GM12878 (cell line): ENCODE data around the gene MOCOS. TPM values are rescaled to one million over a fixed set of nuclear protein-coding genes. Genes with fewer than 3 reads are reported as not detected.

ENCODE experiments used
- ATAC-seq: fragments of 200-7000 bp; cut with Tn5 transposase; 3 replicates; pipeline ENCODE4 v1.9.1; 2020; ENCODE audit warnings: mild to moderate bottlenecking, moderate library complexity
- BruUV-seq: library from RNA; stranded (reverse); fragments of 400-500 nt; replicated peaks from 2 replicates; lab custom pipeline; 2021; lab: Mats Ljungman, UMichigan
- CTCF ChIA-PET: fragments of 300-600 bp; sonication (Branson Sonifier 250); formaldehyde crosslinking; extraction: SDS; loops from one replicate; lab custom pipeline; 2021; ENCODE audit warnings: inconsistent platforms; lab: Yijun Ruan, JAX
- POLR2A ChIA-PET: fragments of 350-600 bp; formaldehyde crosslinking; extraction: SDS; loops from one replicate; lab custom pipeline; 2021; ENCODE audit warnings: inconsistent platforms; lab: Charles Lee
- RAD21 ChIA-PET: fragments of 300-600 bp; sonication (Branson Sonifier 250); formaldehyde crosslinking; loops from one replicate; lab custom pipeline; 2023; ENCODE audit warnings: antibody characterized with exemption; ENCODE audit not compliant: unreplicated experiment; lab: Charles Lee
- SMC1A ChIA-PET: fragments of 300-600 bp; sonication (Branson Sonifier 250); formaldehyde crosslinking; loops from one replicate; lab custom pipeline; 2023; ENCODE audit not compliant: unreplicated experiment, uncharacterized antibody; lab: Charles Lee
- DNase-seq: peaks from one replicate; pipeline ENCODE4 v3.0.0-alpha.2; 2011; ENCODE audit warnings: low read depth, low spot score
- FAIRE-seq: peaks from 3 replicates; lab custom pipeline; 2011; peaks lifted over from hg19 to GRCh38; lab: Jason Lieb, UNC
- H2AFZ ChIP-seq: 2 replicates; pipeline ENCODE4 v1.6.0; 2011; ENCODE audit warnings: low read depth, low read length, control low read depth; ENCODE audit not compliant: control insufficient read depth
- H3K27ac ChIP-seq: 2 replicates; pipeline ENCODE4 v1.5.1; 2011; ENCODE audit warnings: control low read depth; ENCODE audit not compliant: control insufficient read depth, insufficient read depth
- H3K27me3 ChIP-seq, 2 experiments: replicated peaks in 1 of 2; 2 replicates each; pipeline versions ENCODE4 v1.6.0 to v1.6.1; 2011; ENCODE audit warnings: low read length in 1 of 2; ENCODE audit not compliant: control insufficient read depth in 2 of 2, insufficient read depth in 2 of 2
- H3K36me3 ChIP-seq, 2 experiments: 2 replicates each; pipeline ENCODE4 v1.5.1; 2011; ENCODE audit warnings: low read length in 1 of 2; ENCODE audit not compliant: control insufficient read depth in 2 of 2, insufficient read depth in 2 of 2
- H3K4me1 ChIP-seq: 2 replicates; pipeline ENCODE4 v1.6.1; 2011; ENCODE audit warnings: mild to moderate bottlenecking, low read length, moderate library complexity, mixed read lengths; ENCODE audit not compliant: control insufficient read depth, insufficient read depth
- H3K4me2 ChIP-seq: 2 replicates; pipeline ENCODE4 v1.6.0; 2011; ENCODE audit warnings: control low read depth; ENCODE audit not compliant: control insufficient read depth, insufficient read depth
- H3K4me3 ChIP-seq: fragments of 200-600 bp; sonication (generic); 2 replicates; pipeline ENCODE4 v1.5.1; 2016
- H3K79me2 ChIP-seq: 2 replicates; pipeline ENCODE4 v1.6.0; 2011; ENCODE audit warnings: low read length; ENCODE audit not compliant: control insufficient read depth, insufficient read depth
- H3K9ac ChIP-seq: 2 replicates; pipeline ENCODE4 v1.8.0; 2011; ENCODE audit warnings: low read length, control low read depth, mixed read lengths; ENCODE audit not compliant: control insufficient read depth, insufficient read depth
- H3K9me3 ChIP-seq: replicated peaks from 3 replicates; pipeline ENCODE4 v1.5.1; 2011; ENCODE audit warnings: mild to moderate bottlenecking, low read length; ENCODE audit not compliant: control insufficient read depth, insufficient read depth
- H4K20me1 ChIP-seq: 2 replicates; pipeline ENCODE4 v1.6.0; 2011; ENCODE audit not compliant: control insufficient read depth, insufficient read depth
- ATF7 ChIP-seq: fragments of 450-650 bp; IDR thresholded peaks from 2 replicates; pipeline ENCODE4 v1.6.1; 2016; ENCODE audit warnings: low read depth, mild to moderate bottlenecking
- CEBPZ ChIP-seq: fragments of 150-350 bp; IDR thresholded peaks from 2 replicates; pipeline ENCODE4 v1.6.1; 2016; ENCODE audit warnings: low read depth, low read length
- CREB1 ChIP-seq: IDR thresholded peaks from 2 replicates; pipeline ENCODE4 v1.6.1; 2012; ENCODE audit warnings: low read depth, mild to moderate bottlenecking, inconsistent platforms
- GATAD2B ChIP-seq: fragments of 450-650 bp; conservative IDR thresholded peaks from 2 replicates; pipeline ENCODE4 v1.6.1; 2017; ENCODE audit warnings: low read depth, mild to moderate bottlenecking, moderate library complexity
- NBN ChIP-seq: fragments of 450-650 bp; IDR thresholded peaks from 2 replicates; pipeline ENCODE4 v1.6.1; 2016
- RAD51 ChIP-seq: fragments of 450-650 bp; IDR thresholded peaks from 2 replicates; pipeline ENCODE4 v1.6.1; 2016; ENCODE audit warnings: moderate library complexity, mild to moderate bottlenecking, inconsistent platforms
- STAT3 ChIP-seq: IDR thresholded peaks from 2 replicates; pipeline ENCODE4 v1.6.1; 2011; ENCODE audit warnings: low read depth, low read length, improper control_type of control experiment
- SUPT20H ChIP-seq: IDR thresholded peaks from 2 replicates; pipeline ENCODE4 v1.6.1; 2011; ENCODE audit warnings: low read depth, mild to moderate bottlenecking, low read length, moderate library complexity, borderline replicate concordance; ENCODE audit not compliant: control insufficient read depth
- ZNF217 ChIP-seq: fragments of 450-650 bp; IDR thresholded peaks from 2 replicates; pipeline ENCODE4 v1.6.1; 2017; ENCODE audit warnings: antibody characterized with exemption, mild to moderate bottlenecking
- whole genome bisulfite sequencing: methylation state at CpG from one replicate; pipeline ENCODE4 v1.1.6; 2016; ENCODE audit warnings: low lambda C conversion rate; ENCODE audit not compliant: insufficient replicate concordance, insufficient coverage; ENCODE audit errors: missing lambda C conversion rate; 5-methylcytosine and 5-hydroxymethylcytosine counted together
- in situ Hi-C: fragments of 300-500 bp; cut with MboI; formaldehyde crosslinking; loops from 9 replicates; pipeline ENCODE4 v1.14.3; 2018; ENCODE audit warnings: mixed read lengths
- intact Hi-C: fragments of 100-400 bp; cut with micrococcal nuclease; formaldehyde crosslinking; loops from one replicate; pipeline ENCODE4 v1.14.2; 2022; ENCODE audit not compliant: unreplicated experiment
- polyA plus RNA-seq, 11 experiments: library from polyadenylated mRNA; depleted of rRNA in 4 of 11; unstranded in 6 of 11; stranded (reverse) in 5 of 11; fragments of >200 nt; fragmentation: Nextera tagmentation in 4 of 11; fragmentation: Illumina TruSeq in 1 of 11; extraction: Ambion mirVana in 4 of 11; extraction: Trizol in 1 of 11; gene quantifications; 1 replicate in 1 of 11; 2 replicates in 10 of 11; pipeline versions ENCODE4 v1.2.1 to v1.2.3, GENCODE V29; 2011 to 2016; ENCODE audit warnings: inconsistent platforms in 2 of 11, missing spikeins in 2 of 11, low read depth in 1 of 11
- total RNA-seq, 4 experiments: library from RNA; depleted of rRNA in 3 of 4; stranded (reverse); fragments of >200 nt in 3 of 4; fragmentation: Illumina TruSeq in 1 of 4; extraction: Trizol in 1 of 4; gene quantifications; 2 replicates each; pipeline versions ENCODE4 v1.2.1 to v1.2.3, GENCODE V29; 2013 to 2021
- TF ChIP-seq, protein P1 (sequence below): IDR thresholded peaks from 2 replicates; pipeline ENCODE4 v1.6.1; 2012; ENCODE audit warnings: low read length, inconsistent platforms

Gene MOCOS
- total and polyA plus RNA-seq, 10 of the 15 experiments (the other 5 are each of a cell fraction or from before 2014, with no cell fraction given), result 0.16 to 0.56 (median 0.33) TPM

GRCh38 chr18:36177913-36178312 lies 9.4 kb upstream of the MOCOS start:
- BruUV-seq, result no TSS peak
- Histone ChIP-seq H3K79me2 (no peaks in the 10 kb centered on the region), H3K4me3 (no peak overlapping the region), H3K9me3 (no peaks in the 10 kb centered on the region), H3K27me3 (no peaks in the 10 kb centered on the region), H4K20me1 (no peaks in the 10 kb centered on the region), H3K27ac (no peak overlapping the region), H3K4me1 (peaks cover 8% of the 10 kb centered on the region), H2AFZ (no peak overlapping the region), H3K36me3 (peaks cover 7 to 25% of the 10 kb centered on the region in 2 experiments; a peak in 3 of 4 replicates), H3K4me2 (no peak overlapping the region), H3K9ac (no peak overlapping the region)
- 94% methylated on average over 3 of the region's 3 CpGs for WGBS
- FAIRE-seq, result no peak
- ChIA-PET CTCF (no interaction called here), SMC1A (no interaction called here), POLR2A (no interaction called here), RAD21 (no interaction called here)
- no peak for ATAC-seq
- in situ Hi-C loops (no loop called here), intact Hi-C loops (no loop called here)
- no peak for TF ChIP-seq CREB1
- TF ChIP-seq NBN, result no peak
- TF ChIP-seq SUPT20H, result no peak
- TF ChIP-seq GATAD2B, result no peak
- TF ChIP-seq ZNF217, result no peak
- no peak for TF ChIP-seq STAT3
- TF ChIP-seq, protein P1, sequence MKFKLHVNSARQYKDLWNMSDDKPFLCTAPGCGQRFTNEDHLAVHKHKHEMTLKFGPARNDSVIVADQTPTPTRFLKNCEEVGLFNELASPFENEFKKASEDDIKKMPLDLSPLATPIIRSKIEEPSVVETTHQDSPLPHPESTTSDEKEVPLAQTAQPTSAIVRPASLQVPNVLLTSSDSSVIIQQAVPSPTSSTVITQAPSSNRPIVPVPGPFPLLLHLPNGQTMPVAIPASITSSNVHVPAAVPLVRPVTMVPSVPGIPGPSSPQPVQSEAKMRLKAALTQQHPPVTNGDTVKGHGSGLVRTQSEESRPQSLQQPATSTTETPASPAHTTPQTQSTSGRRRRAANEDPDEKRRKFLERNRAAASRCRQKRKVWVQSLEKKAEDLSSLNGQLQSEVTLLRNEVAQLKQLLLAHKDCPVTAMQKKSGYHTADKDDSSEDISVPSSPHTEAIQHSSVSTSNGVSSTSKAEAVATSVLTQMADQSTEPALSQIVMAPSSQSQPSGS, result no peak
- TF ChIP-seq RAD51, result no peak
- no peak for TF ChIP-seq CEBPZ
- no peak for TF ChIP-seq ATF7
- no peak for DNase-seq
